NCI-H526 (cell line): ENCODE data around the gene USP13.
"Not testable (repeated sequence)": the region's sequence is repeated elsewhere in the genome, so short reads cannot be mapped to it uniquely, and the experiment has no call there.

Experiments
- DNase-seq, 2 experiments: peaks; one replicate each; lab custom pipeline; 2025; lab: John Stamatoyannopoulos, UW

Gene USP13

DNA sequence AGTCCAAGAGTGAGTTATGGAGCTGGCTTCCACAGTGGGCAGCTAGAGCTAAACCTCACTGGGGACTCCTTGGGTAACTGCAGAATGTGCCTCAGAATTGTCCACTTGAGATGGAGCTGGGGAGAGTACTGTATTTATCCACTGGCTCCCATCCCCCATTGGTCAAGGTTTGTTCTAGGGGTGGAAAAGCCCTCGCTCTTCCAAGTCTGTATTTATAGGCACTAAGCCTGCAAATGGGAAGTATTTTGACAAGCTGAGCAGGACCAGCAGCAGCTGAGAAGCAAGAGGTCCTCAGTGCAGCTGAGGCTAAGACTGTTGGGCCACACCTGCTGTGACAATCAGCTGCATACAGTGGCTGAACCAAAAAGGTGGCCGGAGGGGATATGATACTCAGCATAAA, 5.8 kb downstream of the USP13 start:
- DNase-seq: no peak

DNA sequence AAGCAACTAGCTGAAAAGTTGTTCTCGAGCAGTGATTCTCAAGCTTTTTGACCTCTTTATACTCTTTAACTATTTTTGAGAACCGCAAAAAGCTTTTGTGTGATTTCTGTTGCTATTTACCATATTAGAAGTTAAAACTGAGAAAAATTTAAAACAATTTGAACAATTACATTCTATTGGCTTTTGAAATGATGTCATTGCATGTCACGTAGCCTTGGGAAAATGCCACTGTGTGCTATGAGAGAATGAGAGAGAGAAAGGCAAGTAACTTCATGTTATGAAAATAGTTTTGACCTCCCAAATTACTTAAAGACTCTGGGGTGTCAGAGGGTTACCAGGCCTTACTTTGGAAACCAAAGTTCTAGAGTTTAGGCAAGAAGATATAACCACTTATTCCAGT, 8.0 kb downstream of the USP13 start:
- no peak for DNase-seq

DNA sequence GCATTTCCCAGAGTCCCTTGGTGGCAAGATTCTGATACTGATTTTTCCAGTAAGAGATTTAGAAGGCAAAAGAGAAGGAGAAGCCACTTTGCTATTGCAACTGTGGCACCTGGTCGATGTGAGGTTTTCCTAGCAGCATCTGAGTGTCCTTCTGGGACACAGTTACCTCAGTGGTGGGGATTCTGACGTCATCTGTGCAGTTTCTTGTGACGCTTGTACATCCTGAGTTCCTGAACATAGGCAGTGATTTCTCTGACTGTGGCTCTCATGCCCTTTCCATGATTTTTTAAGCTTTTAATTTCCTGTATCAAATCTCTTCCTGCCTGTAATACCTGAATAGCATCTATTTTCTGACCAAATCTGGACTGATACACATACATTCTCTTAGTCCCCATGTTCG, 8.9 kb downstream of the USP13 start:
- DNase-seq: no peak

DNA sequence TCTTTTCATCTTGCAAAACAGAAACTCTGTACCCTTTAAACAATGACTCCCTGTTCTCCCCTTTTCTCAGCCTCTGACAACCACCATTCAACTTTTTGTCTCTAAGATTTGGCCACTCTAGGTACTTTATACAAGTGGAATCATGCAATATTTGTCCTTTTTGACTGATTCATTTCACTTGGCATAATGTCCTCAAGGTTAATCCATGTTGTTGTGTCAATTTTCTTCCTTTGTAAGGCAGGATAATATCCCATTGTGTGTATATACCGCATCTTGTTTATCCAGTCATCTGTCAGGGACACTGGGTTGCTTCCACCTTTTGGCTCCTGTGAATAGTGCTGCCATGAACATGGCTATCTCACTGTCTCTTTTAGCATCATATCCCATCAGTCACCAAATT, 10.3 kb downstream of the USP13 start:
- DNase-seq: no peak

DNA sequence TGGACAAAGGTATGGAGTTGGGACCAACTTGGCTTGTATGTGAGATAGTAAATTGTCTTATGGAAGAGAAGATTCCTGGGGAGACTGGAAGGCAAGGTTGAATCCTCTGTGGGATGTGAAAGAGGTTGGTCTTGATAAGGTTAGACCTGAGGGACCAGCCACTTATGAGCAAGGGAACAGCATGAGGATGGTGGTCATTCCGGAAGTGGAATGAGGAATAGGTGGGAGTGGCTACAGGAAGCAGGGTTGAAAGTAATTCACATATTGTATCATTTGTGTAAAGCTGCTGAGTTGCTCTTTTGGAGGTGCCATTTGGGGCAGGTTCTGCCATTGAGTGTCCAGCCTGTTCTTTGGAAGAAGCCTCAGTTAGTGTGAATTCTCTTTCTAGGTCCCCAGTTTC, 13.2 kb downstream of the USP13 start:
- no peak for DNase-seq

DNA sequence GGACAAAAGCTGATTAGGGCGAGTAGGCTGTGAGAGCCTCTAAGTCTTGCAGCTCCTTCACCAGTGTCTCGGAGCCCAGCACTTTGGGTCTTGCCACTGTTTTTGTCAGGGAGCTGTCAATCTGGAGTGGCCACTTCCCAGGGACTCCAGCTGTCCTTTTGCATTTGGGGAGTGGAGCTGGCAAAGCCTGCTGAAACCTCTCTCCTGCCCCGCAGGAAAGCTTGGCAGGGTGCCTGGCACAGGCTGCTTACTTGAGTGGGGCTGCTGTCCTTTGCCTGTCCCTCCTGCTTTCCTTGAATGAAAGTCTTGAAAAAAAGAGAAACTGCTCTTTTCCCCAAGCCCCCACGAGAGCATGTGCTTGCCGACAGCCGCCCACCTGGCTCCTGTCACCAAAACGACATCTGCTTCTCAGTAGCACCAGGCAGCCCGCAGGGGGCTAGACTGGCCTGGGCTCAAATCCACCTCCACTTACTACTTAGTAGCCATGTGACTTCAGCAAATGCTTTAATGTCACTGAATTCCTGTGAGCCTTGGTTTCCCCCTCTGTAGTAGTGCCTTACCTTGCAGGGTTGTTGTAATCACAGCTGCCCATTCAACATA, 13.7 kb downstream of the USP13 start:
- no peak for DNase-seq

DNA sequence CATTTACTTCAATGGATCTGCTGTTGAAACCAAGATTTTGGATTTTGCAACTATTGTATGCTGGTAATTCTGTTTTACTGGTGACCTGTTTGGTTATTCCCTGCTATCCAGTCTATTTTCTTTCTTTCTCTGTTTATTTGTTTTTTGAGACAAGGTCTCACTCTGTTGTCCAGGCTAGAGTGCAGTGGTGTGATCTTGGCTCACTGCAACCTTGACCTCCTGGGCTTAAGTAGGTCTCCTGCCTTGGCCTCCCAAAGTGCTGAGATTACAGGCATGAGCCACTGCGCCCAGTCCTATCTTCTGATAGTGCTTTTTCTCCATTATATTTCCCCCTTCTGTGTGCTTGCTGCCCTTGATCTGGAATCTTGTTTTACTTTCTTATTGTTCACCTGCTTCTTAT, 15.6 kb downstream of the USP13 start:
- no peak for DNase-seq

DNA sequence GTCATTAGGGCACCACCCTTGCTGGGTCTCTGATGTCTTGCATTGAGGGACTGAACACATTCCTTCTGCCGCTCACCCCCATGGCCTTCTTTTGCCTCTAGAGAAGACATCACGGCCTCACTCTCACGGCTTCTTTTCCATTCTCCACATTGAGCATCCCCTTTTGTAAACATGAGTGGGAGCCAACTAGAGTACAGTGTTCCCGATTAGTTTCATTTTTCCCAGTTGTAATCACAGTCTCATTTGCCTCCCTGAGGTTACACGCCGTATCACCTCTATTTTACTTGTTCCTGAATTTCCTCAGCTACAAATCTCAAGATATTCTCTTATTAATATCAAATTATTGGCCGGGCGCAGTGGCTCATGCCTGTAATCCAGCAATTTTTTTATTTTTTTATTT, 17.5 kb downstream of the USP13 start:
- no peak for DNase-seq

DNA sequence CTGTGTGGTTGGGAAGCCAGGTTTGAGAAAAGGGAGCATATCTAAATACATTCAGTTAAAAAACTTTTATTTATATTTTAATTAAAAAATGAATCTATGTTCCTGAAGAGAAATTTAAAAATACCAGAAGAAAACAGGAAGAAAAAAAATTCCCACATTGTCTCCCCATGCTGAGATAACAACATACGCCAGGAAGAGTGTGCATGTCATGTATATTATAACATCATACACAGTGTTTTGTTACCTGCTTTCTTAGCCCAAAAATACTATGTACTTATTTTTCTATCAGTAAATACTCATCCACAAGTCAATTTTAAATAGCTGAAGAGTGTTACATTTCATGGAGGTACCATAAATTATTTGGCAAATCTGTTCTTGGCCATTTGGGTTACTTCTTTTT, 18.5 kb downstream of the USP13 start:
- DNase-seq: no peak

DNA sequence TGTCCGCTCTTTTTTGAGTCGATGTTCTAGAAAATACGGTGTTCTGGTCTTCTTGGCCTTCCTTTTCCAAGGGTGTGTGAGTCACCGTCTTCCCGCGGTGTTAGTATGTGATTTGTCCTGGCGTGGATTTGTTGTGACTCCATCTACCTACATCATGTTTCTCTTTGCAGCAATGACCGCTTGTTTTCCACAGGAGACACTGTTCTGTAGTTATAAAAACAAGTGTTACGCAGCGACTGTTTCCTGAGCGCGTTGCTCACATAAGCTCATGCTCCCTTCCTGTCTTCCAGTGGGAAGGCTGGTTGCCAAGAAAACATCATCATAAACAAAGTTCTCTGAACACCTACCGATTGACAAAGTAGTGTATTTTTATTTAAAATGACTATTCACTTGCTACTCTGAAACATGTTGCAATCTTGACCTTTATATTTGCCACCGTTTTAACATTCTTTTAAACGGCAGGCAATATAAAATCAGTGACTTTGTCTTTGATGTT, 19.0 kb downstream of the USP13 start:
- no peak for DNase-seq

DNA sequence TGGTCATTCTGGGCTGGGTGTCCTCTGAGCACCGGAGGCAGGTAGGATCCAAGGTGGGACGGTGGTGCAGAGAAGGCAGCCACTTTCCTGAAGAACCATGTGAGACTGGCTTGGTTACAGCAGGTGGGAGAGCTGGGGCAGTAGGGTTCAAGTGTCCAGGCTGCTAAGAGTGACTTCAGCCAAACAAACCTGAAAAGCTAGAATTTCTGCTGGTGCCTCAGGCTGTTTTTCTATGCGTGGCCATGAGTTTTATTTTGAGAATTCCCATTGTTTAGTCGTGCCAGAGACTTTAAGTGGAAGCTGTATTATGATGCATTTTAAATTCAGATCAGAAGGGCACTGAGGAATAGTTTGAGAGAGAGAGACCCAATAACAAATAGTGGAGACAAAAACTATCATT, 20.1 kb downstream of the USP13 start:
- no peak for DNase-seq

DNA sequence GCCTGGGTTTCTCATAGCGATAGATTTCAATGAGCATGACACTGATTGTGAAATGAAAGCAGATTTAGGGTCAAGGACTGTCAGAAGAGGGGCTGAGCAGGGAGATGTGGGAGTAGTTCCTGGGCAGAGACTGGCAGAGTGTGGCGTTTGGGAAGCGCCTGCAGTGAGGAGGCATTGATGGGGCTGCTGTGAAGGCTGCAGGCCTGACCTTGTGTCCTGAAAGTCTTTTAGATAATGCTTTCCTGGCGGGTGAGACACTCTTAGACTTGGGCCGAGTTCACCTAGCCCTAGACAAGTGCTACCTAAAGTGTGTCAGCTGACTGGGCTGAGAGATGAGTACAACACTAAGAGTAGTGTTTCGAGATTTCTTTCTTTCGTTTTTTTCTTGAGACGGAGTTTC, 20.7 kb downstream of the USP13 start:
- DNase-seq: no peak

DNA sequence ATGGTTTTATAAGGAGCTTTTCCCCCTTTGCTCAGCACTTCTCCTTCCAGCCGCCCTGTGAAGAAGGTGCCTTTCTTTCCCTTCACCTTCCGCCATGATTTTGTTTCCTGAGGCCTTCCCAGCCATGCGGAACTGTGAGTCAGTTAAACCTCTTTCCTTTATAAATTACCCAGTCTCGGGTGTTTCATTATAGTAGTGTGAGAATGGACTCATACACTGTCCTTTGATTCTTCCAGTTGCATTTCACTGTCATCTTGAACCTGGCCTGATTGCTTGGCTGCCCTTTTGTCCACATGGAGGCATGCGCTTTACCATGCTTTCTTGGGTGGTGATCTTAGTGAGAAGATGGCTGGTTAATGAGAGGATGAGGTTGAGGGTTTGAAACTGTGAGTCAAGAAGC, 23.2 kb downstream of the USP13 start:
- DNase-seq: no peak

DNA sequence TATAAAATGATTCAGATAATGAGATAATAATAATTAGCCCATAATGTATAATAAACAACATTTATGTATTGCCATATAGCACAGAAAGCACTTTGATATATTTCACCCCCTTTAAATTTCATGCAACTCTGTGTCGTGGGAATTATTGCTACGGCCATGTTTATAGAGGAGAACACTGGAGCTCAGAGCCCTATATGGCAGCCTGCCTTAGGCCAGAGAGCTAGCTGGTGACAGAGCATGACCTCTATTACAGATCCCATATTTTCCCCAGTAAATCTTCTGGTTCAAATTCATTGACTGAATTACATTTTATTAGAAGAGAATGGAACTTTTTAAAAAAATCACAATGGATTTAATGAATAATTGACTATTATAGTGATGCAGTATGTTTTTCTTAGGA, 25.0 kb downstream of the USP13 start:
- DNase-seq: no peak

DNA sequence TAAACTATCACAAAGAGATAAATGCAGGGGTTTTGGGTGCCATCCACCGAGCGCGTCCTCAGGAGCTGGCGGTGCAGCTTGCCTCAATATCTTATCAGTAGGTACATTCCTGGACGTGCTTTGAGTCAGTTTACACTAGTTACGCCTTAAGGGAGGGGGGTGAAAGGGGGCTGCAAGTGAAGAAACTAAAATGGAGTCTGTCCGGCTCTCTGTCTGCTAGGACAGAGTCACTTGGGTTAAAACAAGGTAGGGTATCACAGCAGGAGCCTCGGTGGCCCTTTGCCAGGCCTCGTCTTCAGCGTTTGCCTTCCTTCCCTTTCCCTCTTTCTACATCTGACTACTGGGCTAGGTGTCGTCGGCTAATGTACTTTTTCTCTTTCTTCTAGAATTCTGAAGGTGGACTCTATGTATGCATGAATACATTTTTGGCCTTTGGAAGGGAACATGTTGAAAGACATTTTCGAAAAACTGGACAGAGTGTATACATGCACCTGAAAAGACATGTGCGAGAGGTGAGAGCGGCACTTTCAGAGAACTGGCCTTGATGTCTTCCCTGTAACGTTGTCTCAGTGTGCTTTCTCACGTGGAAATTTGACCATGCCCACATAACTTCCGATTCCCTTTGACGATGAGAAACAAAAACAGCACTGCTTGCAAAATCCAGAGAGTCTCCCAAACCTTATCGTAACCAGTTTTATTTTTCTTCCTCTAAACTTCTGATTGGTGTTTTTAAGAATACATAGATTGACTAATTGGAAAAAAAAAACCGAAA, 28.8 kb downstream of the USP13 start:
- no peak for DNase-seq

DNA sequence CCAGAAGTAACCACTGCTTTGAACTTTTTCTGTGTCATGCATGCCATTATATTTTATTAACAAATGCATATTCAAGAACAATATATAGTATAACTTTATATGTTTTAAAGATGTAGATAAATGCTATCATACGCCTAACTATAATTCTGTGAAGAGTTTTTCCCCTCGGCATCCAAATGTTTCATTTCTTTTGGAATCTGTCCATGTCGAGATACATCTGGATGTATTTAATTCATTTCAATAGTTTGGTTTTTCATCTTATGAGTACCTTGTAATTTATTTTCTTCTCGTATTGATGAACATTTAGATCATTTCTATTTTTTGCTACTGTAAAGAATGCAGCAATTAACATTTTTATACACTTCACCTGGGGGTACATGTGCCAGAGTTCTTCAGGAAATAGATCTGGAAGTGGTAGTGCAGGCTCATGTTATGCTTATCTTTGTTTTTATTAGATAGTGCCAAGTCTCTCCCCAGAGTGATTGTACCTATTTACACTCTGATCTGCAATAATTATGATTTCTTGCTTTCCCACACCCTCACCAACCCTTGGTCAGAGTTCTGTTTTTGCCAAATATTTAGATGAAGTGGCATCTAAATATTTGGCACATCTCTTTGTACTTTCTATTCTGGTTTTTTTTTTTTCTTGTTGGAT, 29.7 kb downstream of the USP13 start:
- no peak for DNase-seq

DNA sequence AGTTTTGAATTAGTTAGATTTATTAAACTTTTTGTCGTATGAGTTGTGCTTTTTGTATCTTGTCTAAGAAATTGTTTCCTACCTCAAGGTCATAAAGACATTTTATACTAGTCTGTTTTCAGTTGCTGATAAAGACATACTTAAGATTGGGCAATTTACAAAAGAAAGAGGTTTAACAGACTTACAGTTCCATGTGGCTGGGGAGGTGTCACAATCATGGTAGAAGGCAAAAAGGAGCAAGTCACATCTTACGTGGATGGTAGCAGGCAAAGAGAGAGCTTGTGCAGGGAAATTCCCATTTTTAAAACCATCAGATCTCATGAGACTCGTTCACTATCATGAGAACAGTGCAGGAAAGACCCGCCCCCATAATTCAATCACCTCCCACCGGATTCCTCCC, 30.4 kb downstream of the USP13 start:
- not testable (repeated sequence) for DNase-seq

DNA sequence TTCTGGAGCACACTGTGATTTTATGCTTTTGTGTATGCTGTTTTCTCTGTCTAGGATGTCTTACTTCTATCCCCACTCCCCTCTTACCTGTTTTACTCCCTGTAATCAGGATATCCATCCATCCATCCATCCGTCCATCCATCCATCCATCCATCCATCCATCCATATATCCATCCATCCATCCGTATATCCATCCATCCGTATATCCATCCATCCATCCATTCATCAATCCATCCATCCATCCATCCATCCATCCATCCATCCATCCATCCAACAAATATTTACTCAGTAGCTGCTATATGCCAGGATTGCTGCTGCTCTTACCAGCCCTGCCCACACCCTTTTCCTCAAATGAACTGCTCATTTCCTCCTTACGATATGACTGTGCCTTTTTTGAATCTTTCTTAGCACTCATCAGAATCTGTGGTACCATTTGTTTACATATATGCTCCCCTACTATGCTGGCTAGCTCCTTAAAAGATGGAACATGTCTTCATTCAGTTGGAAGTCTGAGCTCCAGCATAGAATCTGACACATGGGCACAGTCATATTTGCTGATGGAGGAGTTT, 35.2 kb downstream of the USP13 start:
- DNase-seq: no peak

DNA sequence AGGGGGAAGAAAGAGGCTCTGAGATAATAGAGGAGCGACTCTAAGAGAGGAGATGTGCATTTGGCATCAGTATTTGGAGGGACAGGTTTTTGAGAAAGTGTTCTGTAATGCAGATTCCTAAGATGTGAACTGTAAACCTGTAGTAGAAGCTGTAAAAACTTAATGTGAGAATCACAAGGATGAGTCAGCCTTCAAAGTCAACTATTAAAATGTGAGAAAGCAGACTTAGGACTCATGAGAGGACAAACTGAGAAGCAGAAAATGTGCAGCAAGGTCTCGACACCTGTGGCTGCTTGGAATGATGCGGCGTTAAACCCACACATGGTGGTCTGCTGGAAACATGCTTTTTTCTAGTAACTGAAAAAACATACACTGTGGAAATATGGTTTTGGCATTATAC, 36.0 kb downstream of the USP13 start:
- DNase-seq: no peak

DNA sequence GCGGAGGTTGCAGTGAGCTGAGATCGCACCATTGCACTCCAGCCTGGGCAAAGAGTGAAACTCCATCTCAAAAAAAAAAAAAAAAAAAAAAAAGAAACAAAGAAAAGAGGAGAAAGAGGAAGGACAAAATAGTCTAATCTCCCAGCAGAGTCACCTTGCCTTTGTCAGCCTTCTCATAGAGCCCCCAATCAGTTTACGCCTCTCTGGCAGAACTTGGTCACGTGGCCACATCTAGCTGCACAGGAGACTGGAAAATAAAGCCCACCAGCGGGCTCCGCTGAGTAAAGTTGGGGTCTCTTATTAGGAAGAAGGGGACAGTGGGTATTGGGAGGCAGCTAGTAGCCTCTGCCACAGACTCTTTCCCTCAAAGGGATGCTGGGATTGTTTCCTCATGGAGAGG, 41.9 kb downstream of the USP13 start:
- DNase-seq: no peak

DNA sequence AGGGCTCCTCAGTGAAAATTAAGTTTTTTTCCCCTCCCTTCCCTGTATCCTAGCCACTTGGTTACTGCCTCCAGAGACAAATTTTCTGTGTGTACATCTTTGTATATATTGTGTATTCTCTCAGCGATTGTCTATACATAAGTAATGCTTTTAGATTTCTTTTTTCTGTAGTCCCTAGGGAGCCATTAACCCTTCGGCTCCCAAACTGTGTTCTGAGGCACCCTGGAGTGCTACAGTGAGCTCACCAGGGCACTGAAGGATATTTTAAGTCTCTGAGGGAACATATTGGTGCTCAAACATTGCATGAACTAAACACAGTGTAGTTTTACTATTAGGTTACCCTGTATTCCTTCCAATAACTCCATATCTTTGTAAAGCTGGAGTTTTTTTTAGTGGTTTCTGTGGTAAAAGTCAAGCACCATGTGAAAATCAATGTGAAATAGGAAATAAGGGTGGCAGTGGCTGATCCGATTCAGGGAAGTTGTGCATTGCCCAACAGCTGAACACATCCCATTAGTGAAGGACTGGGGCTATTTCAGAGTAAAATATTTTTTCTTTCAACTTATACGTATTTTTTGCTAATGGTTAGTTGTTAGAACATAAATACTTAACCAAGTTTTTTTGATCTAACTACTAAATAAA, 43.0 kb downstream of the USP13 start:
- DNase-seq: no peak

DNA sequence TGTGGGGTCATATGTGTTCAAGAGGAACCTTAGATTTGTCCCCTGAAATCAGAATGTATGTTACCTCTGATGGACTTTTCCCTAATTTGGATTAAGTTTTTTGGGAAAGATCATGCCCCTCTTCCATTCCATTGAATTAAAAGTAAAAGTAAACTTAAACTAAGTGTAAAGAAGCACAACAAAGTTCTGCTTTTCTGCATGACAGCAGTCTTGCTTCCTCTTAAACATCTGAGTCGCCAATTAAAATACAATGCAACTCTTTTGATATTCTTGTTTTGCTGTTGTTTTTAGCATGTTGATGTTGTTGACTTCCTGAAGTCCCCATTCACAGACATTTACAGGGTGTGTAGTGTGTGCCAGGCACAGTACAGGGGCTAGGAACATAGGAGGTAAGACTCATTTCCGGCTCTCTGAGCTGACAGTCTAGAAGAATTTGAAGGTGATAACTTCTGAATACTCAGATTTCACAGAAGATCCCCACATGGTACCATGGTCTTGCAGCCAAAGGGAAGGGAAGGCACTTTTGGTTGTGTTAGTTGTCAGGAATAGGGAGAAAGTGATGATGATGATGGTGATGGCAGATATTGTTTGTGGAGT, 45.0 kb downstream of the USP13 start:
- DNase-seq: no peak
